ENCODE results near the gene CALML5. TPM values are rescaled to one million over a fixed set of nuclear protein-coding genes. Genes with fewer than 3 reads are reported as not detected.

The CALML5 gene
- total RNA-seq, 1 experiment from 2014 or later: not detected

DNA sequence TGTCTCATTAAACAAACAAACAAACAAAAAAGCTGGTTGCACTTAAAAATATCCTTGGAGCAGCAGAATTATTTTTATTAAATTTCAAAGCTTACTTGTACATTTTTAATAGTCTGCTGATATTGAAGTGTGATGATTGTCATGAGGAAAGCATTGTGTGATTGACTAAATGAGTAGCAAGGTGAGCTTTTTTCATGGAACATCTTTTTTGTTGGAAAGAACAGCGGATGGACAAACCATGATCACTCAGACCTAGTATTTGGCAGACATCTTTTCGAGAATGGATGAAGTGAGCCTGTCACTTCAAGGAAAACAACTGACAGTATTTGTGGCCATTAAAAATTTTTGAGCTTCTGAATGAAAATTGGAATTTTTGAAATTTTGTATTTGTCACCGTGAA lies 19.7 kb upstream of the CALML5 start (continued):
- TF ChIP-seq, protein P1, sequence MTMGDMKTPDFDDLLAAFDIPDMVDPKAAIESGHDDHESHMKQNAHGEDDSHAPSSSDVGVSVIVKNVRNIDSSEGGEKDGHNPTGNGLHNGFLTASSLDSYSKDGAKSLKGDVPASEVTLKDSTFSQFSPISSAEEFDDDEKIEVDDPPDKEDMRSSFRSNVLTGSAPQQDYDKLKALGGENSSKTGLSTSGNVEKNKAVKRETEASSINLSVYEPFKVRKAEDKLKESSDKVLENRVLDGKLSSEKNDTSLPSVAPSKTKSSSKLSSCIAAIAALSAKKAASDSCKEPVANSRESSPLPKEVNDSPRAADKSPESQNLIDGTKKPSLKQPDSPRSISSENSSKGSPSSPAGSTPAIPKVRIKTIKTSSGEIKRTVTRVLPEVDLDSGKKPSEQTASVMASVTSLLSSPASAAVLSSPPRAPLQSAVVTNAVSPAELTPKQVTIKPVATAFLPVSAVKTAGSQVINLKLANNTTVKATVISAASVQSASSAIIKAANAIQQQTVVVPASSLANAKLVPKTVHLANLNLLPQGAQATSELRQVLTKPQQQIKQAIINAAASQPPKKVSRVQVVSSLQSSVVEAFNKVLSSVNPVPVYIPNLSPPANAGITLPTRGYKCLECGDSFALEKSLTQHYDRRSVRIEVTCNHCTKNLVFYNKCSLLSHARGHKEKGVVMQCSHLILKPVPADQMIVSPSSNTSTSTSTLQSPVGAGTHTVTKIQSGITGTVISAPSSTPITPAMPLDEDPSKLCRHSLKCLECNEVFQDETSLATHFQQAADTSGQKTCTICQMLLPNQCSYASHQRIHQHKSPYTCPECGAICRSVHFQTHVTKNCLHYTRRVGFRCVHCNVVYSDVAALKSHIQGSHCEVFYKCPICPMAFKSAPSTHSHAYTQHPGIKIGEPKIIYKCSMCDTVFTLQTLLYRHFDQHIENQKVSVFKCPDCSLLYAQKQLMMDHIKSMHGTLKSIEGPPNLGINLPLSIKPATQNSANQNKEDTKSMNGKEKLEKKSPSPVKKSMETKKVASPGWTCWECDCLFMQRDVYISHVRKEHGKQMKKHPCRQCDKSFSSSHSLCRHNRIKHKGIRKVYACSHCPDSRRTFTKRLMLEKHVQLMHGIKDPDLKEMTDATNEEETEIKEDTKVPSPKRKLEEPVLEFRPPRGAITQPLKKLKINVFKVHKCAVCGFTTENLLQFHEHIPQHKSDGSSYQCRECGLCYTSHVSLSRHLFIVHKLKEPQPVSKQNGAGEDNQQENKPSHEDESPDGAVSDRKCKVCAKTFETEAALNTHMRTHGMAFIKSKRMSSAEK (CRISPR knock-in tag; IDR thresholded peaks at IDR 0.05; ENCODE audit: borderline replicate concordance): no peak
- no peak for TF ChIP-seq MYBL2 (CRISPR knock-in tag; IDR thresholded peaks at IDR 0.05)
- TF ChIP-seq NFE2L1 (CRISPR knock-in tag; IDR thresholded peaks at IDR 0.05): no peak
- TF ChIP-seq, protein P2, sequence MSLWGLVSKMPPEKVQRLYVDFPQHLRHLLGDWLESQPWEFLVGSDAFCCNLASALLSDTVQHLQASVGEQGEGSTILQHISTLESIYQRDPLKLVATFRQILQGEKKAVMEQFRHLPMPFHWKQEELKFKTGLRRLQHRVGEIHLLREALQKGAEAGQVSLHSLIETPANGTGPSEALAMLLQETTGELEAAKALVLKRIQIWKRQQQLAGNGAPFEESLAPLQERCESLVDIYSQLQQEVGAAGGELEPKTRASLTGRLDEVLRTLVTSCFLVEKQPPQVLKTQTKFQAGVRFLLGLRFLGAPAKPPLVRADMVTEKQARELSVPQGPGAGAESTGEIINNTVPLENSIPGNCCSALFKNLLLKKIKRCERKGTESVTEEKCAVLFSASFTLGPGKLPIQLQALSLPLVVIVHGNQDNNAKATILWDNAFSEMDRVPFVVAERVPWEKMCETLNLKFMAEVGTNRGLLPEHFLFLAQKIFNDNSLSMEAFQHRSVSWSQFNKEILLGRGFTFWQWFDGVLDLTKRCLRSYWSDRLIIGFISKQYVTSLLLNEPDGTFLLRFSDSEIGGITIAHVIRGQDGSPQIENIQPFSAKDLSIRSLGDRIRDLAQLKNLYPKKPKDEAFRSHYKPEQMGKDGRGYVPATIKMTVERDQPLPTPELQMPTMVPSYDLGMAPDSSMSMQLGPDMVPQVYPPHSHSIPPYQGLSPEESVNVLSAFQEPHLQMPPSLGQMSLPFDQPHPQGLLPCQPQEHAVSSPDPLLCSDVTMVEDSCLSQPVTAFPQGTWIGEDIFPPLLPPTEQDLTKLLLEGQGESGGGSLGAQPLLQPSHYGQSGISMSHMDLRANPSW (CRISPR knock-in tag; conservative IDR thresholded peaks at IDR 0.05; ENCODE audit: low read depth): no peak
- no peak for TF ChIP-seq NR2C2 (CRISPR knock-in tag; IDR thresholded peaks at IDR 0.05)
- no peak for TF ChIP-seq SMAD4 (CRISPR knock-in tag; IDR thresholded peaks at IDR 0.05)
- TF ChIP-seq ZNF423 (CRISPR knock-in tag; IDR thresholded peaks at IDR 0.05): no peak
- TF ChIP-seq ZNF512 (CRISPR knock-in tag; IDR thresholded peaks at IDR 0.05; ENCODE audit: borderline replicate concordance): no peak

DNA sequence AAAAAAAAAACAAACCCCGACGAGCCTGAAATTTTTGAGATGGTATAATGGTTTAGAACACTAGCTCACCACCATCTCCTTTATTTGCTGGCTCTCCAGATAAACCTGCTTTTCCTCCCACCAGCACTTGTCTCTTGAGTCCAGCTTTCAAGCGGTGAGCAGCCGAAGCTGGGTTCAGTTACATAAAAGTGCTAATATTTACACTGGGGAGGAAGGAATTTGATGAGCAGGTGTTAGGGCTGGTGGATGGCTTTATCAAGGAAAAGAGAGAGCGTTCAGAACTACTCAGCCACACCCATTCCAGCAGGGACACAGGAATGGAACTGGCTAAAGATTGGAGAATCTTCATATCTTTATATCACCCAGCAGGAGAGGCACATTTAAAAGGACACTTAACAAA lies 18.8 kb upstream of the CALML5 start:
- Mint-ChIP-seq H3K27ac (no peak overlapping the region), H3K36me3 (peaks cover 21% of the 10 kb centered on the region), H3K4me1 (peaks cover 11% of the 10 kb centered on the region; the same call in 1 of the 2 replicates), H3K4me3 (no peak overlapping the region), H3K9me3 (peaks cover 36% of the 10 kb centered on the region), H3K27me3 (ENCODE audit: low read depth) (peaks cover 9% of the 10 kb centered on the region)
- no peak for ATAC-seq
- POLR2A ChIA-PET: no interaction called here
- CTCF ChIA-PET: interaction anchor here (1.5 kb wide), 1 partner anchor 72 kb away, joined by 3 read pairs; no protein-coding TSS in a partner anchor
- DNase-seq (ENCODE audit: low spot score): no peak
- TF ChIP-seq ZNF219 (CRISPR knock-in tag; IDR thresholded peaks at IDR 0.05; ENCODE audit: borderline replicate concordance) (no peak), ZNF317 (CRISPR knock-in tag; IDR thresholded peaks at IDR 0.05; ENCODE audit: borderline replicate concordance, low read depth) (no peak), FOXP1 (CRISPR knock-in tag; IDR thresholded peaks at IDR 0.05; ENCODE audit: borderline replicate concordance) (no peak), ZNF416 (CRISPR knock-in tag; IDR thresholded peaks at IDR 0.05) (no peak), EMX1 (CRISPR knock-in tag; IDR thresholded peaks at IDR 0.05) (no peak), ZNF425 (CRISPR knock-in tag; conservative IDR thresholded peaks at IDR 0.05) (no peak), ZSCAN18 (CRISPR knock-in tag; IDR thresholded peaks at IDR 0.05) (no peak), PRRX2 (CRISPR knock-in tag; IDR thresholded peaks at IDR 0.05) (no peak), ZBTB21 (CRISPR knock-in tag; IDR thresholded peaks at IDR 0.05; ENCODE audit: borderline replicate concordance) (no peak), TEAD4 (CRISPR knock-in tag; IDR thresholded peaks at IDR 0.05) (no peak), CREM (CRISPR knock-in tag; IDR thresholded peaks at IDR 0.05) (no peak)
- TF ChIP-seq, protein P2 (CRISPR knock-in tag; conservative IDR thresholded peaks at IDR 0.05; ENCODE audit: low read depth): no peak
- TF ChIP-seq, protein P3, sequence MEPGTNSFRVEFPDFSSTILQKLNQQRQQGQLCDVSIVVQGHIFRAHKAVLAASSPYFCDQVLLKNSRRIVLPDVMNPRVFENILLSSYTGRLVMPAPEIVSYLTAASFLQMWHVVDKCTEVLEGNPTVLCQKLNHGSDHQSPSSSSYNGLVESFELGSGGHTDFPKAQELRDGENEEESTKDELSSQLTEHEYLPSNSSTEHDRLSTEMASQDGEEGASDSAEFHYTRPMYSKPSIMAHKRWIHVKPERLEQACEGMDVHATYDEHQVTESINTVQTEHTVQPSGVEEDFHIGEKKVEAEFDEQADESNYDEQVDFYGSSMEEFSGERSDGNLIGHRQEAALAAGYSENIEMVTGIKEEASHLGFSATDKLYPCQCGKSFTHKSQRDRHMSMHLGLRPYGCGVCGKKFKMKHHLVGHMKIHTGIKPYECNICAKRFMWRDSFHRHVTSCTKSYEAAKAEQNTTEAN (CRISPR knock-in tag; IDR thresholded peaks at IDR 0.05): no peak

Measured in WTC11 (cell line).